Natural killer cell (primary cell): ENCODE data around the gene CLEC17A. TPM values are rescaled to one million over a fixed set of nuclear protein-coding genes. Genes with fewer than 3 reads are reported as not detected.

ENCODE experiments used
- ATAC-seq, 3 donors: fragments of 150-1000 bp in 2 of 3; fragments of 200-7000 bp in 1 of 3; cut with Tn5 transposase; 1 replicate in 1 of 3; 2 replicates in 2 of 3; pipeline ENCODE4 v1.10.0; 2021; ENCODE audit warnings: mild to moderate bottlenecking in 2 of 3, moderate library complexity in 2 of 3
- DNase-seq, 2 donors: peaks; one replicate each; pipeline versions ENCODE4 v3.0.0 to v3.0.0-alpha.2; 2013 to 2021; ENCODE audit warnings: mixed read lengths in 1 of 2
- H3K27ac ChIP-seq: one replicate; pipeline ENCODE4 v1.5.1; 2013; ENCODE audit warnings: mild to moderate bottlenecking, low read length
- H3K27me3 ChIP-seq: one replicate; pipeline ENCODE4 v1.6.1; 2013; ENCODE audit warnings: low read length; ENCODE audit not compliant: control insufficient read depth, insufficient read depth
- H3K36me3 ChIP-seq: one replicate; pipeline ENCODE4 v1.6.1; 2013; ENCODE audit warnings: low read length; ENCODE audit not compliant: control insufficient read depth, insufficient read depth
- H3K4me1 ChIP-seq: one replicate; pipeline ENCODE4 v1.6.1; 2013; ENCODE audit warnings: low read length; ENCODE audit not compliant: control insufficient read depth, insufficient read depth
- H3K4me3 ChIP-seq: one replicate; pipeline ENCODE4 v1.5.1; 2013; ENCODE audit warnings: low read length
- H3K9me3 ChIP-seq: one replicate; pipeline ENCODE4 v1.6.1; 2013; ENCODE audit warnings: low read length; ENCODE audit not compliant: control insufficient read depth, insufficient read depth
- H3K27ac Mint-ChIP-seq, 2 donors: one replicate each; pipeline ENCODE4 v1.8.0; 2022; ENCODE audit warnings: mild to moderate bottlenecking in 2 of 2, mixed read lengths in 2 of 2, moderate library complexity in 1 of 2
- H3K27me3 Mint-ChIP-seq, 2 donors: one replicate each; pipeline ENCODE4 v1.8.0; 2022; ENCODE audit warnings: low read depth in 2 of 2, mixed read lengths in 2 of 2
- H3K36me3 Mint-ChIP-seq: one replicate; pipeline ENCODE4 v1.8.0; 2022; ENCODE audit warnings: mixed read lengths
- H3K4me1 Mint-ChIP-seq, 2 donors: one replicate each; pipeline ENCODE4 v1.8.0; 2022; ENCODE audit warnings: mixed read lengths in 2 of 2
- H3K4me3 Mint-ChIP-seq: one replicate; pipeline ENCODE4 v1.8.0; 2022; ENCODE audit warnings: mild to moderate bottlenecking, moderate library complexity, mixed read lengths
- H3K9me3 Mint-ChIP-seq, 2 donors: one replicate each; pipeline ENCODE4 v1.8.0; 2022; ENCODE audit warnings: mixed read lengths in 2 of 2
- CTCF ChIP-seq: fragments of 200-600 bp; IDR thresholded peaks from one replicate; pipeline ENCODE4 v1.8.0; 2022; ENCODE audit warnings: antibody characterized with exemption
- WGBS: methylation state at CpG from one replicate; pipeline ENCODE4 v1.1.7; 2013; ENCODE audit warnings: missing lambda C conversion rate; ENCODE audit not compliant: insufficient coverage; 5-methylcytosine and 5-hydroxymethylcytosine counted together
- intact Hi-C: fragments of 100-400 bp; cut with micrococcal nuclease; formaldehyde crosslinking; loops from one replicate; pipeline ENCODE4 v1.14.2; 2022
- total RNA-seq, 4 donors: library from RNA; stranded (reverse); fragments of 120-200 nt in 1 of 4; gene quantifications; one replicate each; pipeline versions ENCODE4 v1.2.3 to v1.2.4, GENCODE V29; 2013 to 2022

The CLEC17A gene
- total RNA-seq, 3 donors from 2014 or later (not counting 1 experiment from before 2014, with no cell fraction given) = 0.18 to 1.5 (median 0.45) TPM

- no peak overlapping the region for H3K4me3 ChIP-seq
- WGBS = 92% methylated on average over 21 of the region's 21 CpGs
- DNase-seq (no peak), ATAC-seq (no peak)
- intact Hi-C loops = no loop called here
- Mint-ChIP-seq H3K4me3 (no peak overlapping the region), H3K9me3 (no peaks in the 10 kb centered on the region), H3K36me3 (no peaks in the 10 kb centered on the region), H3K27ac (no peak overlapping the region), H3K4me1 (peaks cover 0 to 8% of the 10 kb centered on the region in 2 donors), H3K27me3 (no peaks in the 10 kb centered on the region)
- no peaks in the 10 kb centered on the region for H3K9me3 ChIP-seq
- no peak for TF ChIP-seq CTCF
- no peaks in the 10 kb centered on the region for H3K27me3 ChIP-seq
- H3K27ac ChIP-seq = no peak overlapping the region
- H3K36me3 ChIP-seq = peaks cover 5% of the 10 kb centered on the region
- no peaks in the 10 kb centered on the region for H3K4me1 ChIP-seq
These were observed 37.7 kb upstream of the CLEC17A start for GRCh38 chr19:14544977-14545715.

- Histone ChIP-seq H3K4me3 (no peak overlapping the region), H3K27ac (no peak overlapping the region), H3K4me1 (no peaks in the 10 kb centered on the region), H3K27me3 (no peaks in the 10 kb centered on the region), H3K36me3 (peaks cover 8% of the 10 kb centered on the region), H3K9me3 (no peaks in the 10 kb centered on the region)
- intact Hi-C loops = no loop called here
- no peaks in the 10 kb centered on the region for H3K27me3 Mint-ChIP-seq
- H3K27ac Mint-ChIP-seq = no peak overlapping the region
- no peaks in the 10 kb centered on the region for H3K36me3 Mint-ChIP-seq
- DNase-seq (no peak), ATAC-seq (no peak)
- whole genome bisulfite sequencing = 96% methylated on average over 9 of the region's 9 CpGs
- H3K4me3 Mint-ChIP-seq = no peak overlapping the region
- TF ChIP-seq CTCF = no peak
- H3K4me1 Mint-ChIP-seq = peaks cover 0 to 9% of the 10 kb centered on the region in 2 donors
- no peaks in the 10 kb centered on the region for H3K9me3 Mint-ChIP-seq
These were observed 37.2 kb upstream of the CLEC17A start for GRCh38 chr19:14545716-14546082.

- Mint-ChIP-seq H3K4me3 (no peak overlapping the region), H3K9me3 (no peaks in the 10 kb centered on the region), H3K36me3 (no peaks in the 10 kb centered on the region), H3K27me3 (no peaks in the 10 kb centered on the region), H3K27ac (peak overlapping the region in 1 of 2 donors; percentile 75), H3K4me1 (peaks cover 10 to 32% of the 10 kb centered on the region in 2 donors)
- Histone ChIP-seq H3K4me1 (peaks cover 33% of the 10 kb centered on the region), H3K9me3 (no peaks in the 10 kb centered on the region), H3K36me3 (peaks cover 13% of the 10 kb centered on the region), H3K27ac (no peak overlapping the region), H3K27me3 (no peaks in the 10 kb centered on the region), H3K4me3 (no peak overlapping the region)
- ATAC-seq (no peak), DNase-seq (no peak)
- 66% methylated on average over 15 of the region's 15 CpGs for WGBS
- no peak for TF ChIP-seq CTCF
- intact Hi-C loops = no loop called here
These were observed 32.6 kb upstream of the CLEC17A start for GRCh38 chr19:14550201-14550754.
